ENCODE results near the gene NTRK2. TPM values are rescaled to one million over a fixed set of nuclear protein-coding genes. Genes with fewer than 3 reads are reported as not detected.

Gene NTRK2
- total RNA-seq, 1 donor from 2014 or later: 4.6 TPM

GRCh38 chr9:84945878-84946538 is 276.5 kb downstream of the NTRK2 start:
- Mint-ChIP-seq H3K4me1 (ENCODE audit: low read depth, unreplicated experiment) (peaks cover 10% of the 10 kb centered on the region), H3K27me3 (ENCODE audit: low read depth, unreplicated experiment) (peaks cover 29% of the 10 kb centered on the region), H3K27ac (ENCODE audit: unreplicated experiment) (no peak overlapping the region), H3K4me3 (ENCODE audit: unreplicated experiment) (no peak overlapping the region), H3K36me3 (ENCODE audit: low read depth, unreplicated experiment) (no peaks in the 10 kb centered on the region), H3K9me3 (ENCODE audit: unreplicated experiment) (peaks cover 6% of the 10 kb centered on the region)
- no peak for TF ChIP-seq CTCF (IDR thresholded peaks at IDR 0.05; ENCODE audit: insufficient read depth, low read depth, low read length)
- TF ChIP-seq EZH2 (IDR thresholded peaks at IDR 0.05; ENCODE audit: insufficient read depth, low read length): no peak
- no peak for FAIRE-seq
- Histone ChIP-seq H3K4me3 (ENCODE audit: insufficient read depth, low read depth, low read length) (no peak overlapping the region), H4K20me1 (ENCODE audit: insufficient read depth, low read length) (no peaks in the 10 kb centered on the region), H3K4me1 (ENCODE audit: insufficient read depth, low read length) (no peaks in the 10 kb centered on the region), H2AFZ (ENCODE audit: low read depth, low read length) (no peak overlapping the region), H3K36me3 (ENCODE audit: insufficient read depth, low read length) (no peaks in the 10 kb centered on the region), H3K9me3 (ENCODE audit: insufficient read depth, low read depth, low read length) (no peaks in the 10 kb centered on the region), H3K27ac (ENCODE audit: low read depth, low read length) (no peak overlapping the region), H3K9ac (ENCODE audit: low read length) (no peak overlapping the region), H3K4me2 (ENCODE audit: low read length) (no peak overlapping the region), H3K27me3 (ENCODE audit: insufficient read depth, low read length) (peaks cover under 1% of the 10 kb centered on the region), H3K79me2 (ENCODE audit: insufficient read depth, low read length) (no peaks in the 10 kb centered on the region)
- no peak for DNase-seq (ENCODE audit: low read depth)

GRCh38 chr9:84947412-84947972 is 278.0 kb downstream of the NTRK2 start:
- peaks cover 8% of the 10 kb centered on the region for H3K27me3 ChIP-seq (ENCODE audit: insufficient read depth, low read length)
- no peaks in the 10 kb centered on the region for H3K4me1 ChIP-seq (ENCODE audit: insufficient read depth, low read length)
- H2AFZ ChIP-seq (ENCODE audit: low read depth, low read length): no peak overlapping the region
- H3K36me3 ChIP-seq (ENCODE audit: insufficient read depth, low read length): no peaks in the 10 kb centered on the region
- H3K4me3 ChIP-seq (ENCODE audit: insufficient read depth, low read depth, low read length): no peak overlapping the region
- Mint-ChIP-seq H3K27me3 (ENCODE audit: low read depth, unreplicated experiment) (peaks cover 33% of the 10 kb centered on the region), H3K9me3 (ENCODE audit: unreplicated experiment) (peaks cover 4% of the 10 kb centered on the region), H3K4me3 (ENCODE audit: unreplicated experiment) (no peak overlapping the region), H3K4me1 (ENCODE audit: low read depth, unreplicated experiment) (peaks cover 14% of the 10 kb centered on the region), H3K36me3 (ENCODE audit: low read depth, unreplicated experiment) (no peaks in the 10 kb centered on the region), H3K27ac (ENCODE audit: unreplicated experiment) (no peak overlapping the region)
- no peak for DNase-seq (ENCODE audit: low read depth)
- no peak overlapping the region for H3K4me2 ChIP-seq (ENCODE audit: low read length)
- H3K9ac ChIP-seq (ENCODE audit: low read length): no peak overlapping the region
- H3K27ac ChIP-seq (ENCODE audit: low read depth, low read length): no peak overlapping the region
- H3K9me3 ChIP-seq (ENCODE audit: insufficient read depth, low read depth, low read length): no peaks in the 10 kb centered on the region
- no peaks in the 10 kb centered on the region for H4K20me1 ChIP-seq (ENCODE audit: insufficient read depth, low read length)
- no peak for TF ChIP-seq CTCF (IDR thresholded peaks at IDR 0.05; ENCODE audit: insufficient read depth, low read depth, low read length)
- no peak for TF ChIP-seq EZH2 (IDR thresholded peaks at IDR 0.05; ENCODE audit: insufficient read depth, low read length)
- FAIRE-seq: no peak
- H3K79me2 ChIP-seq (ENCODE audit: insufficient read depth, low read length): no peaks in the 10 kb centered on the region

DNA sequence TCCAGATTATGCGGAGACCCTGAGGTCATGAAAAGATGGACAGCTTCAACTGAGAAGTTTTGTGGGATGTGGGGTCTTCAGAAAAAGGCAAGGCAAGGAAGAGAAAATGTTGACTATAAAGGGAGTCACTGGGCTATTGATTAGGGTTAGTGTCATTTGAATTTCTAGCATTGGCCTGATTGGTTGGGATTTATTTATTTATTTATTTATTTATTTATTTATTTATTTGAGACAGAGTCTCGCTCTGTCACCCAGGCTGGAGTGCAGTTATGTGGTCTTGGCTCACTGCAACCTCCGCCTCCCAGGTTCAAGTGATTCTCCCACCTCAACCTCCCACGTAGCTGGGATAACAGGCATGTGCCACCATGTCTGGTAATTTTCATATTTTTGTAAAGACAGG is 279.7 kb downstream of the NTRK2 start:
- Histone ChIP-seq H3K36me3 (ENCODE audit: insufficient read depth, low read length) (no peaks in the 10 kb centered on the region), H3K27me3 (ENCODE audit: insufficient read depth, low read length) (peaks cover 8% of the 10 kb centered on the region), H3K9me3 (ENCODE audit: insufficient read depth, low read depth, low read length) (no peaks in the 10 kb centered on the region), H3K9ac (ENCODE audit: low read length) (no peak overlapping the region), H3K4me3 (ENCODE audit: insufficient read depth, low read depth, low read length) (no peak overlapping the region), H2AFZ (ENCODE audit: low read depth, low read length) (no peak overlapping the region), H3K4me1 (ENCODE audit: insufficient read depth, low read length) (no peaks in the 10 kb centered on the region), H3K4me2 (ENCODE audit: low read length) (no peak overlapping the region), H3K27ac (ENCODE audit: low read depth, low read length) (no peak overlapping the region), H3K79me2 (ENCODE audit: insufficient read depth, low read length) (no peaks in the 10 kb centered on the region), H4K20me1 (ENCODE audit: insufficient read depth, low read length) (no peaks in the 10 kb centered on the region)
- no peaks in the 10 kb centered on the region for H3K36me3 Mint-ChIP-seq (ENCODE audit: low read depth, unreplicated experiment)
- DNase-seq (ENCODE audit: low read depth) (no peak), FAIRE-seq (no peak)
- H3K27me3 Mint-ChIP-seq (ENCODE audit: low read depth, unreplicated experiment): peaks cover 33% of the 10 kb centered on the region
- H3K4me1 Mint-ChIP-seq (ENCODE audit: low read depth, unreplicated experiment): peaks cover 24% of the 10 kb centered on the region
- H3K9me3 Mint-ChIP-seq (ENCODE audit: unreplicated experiment): peaks cover 2% of the 10 kb centered on the region
- H3K27ac Mint-ChIP-seq (ENCODE audit: unreplicated experiment): no peak overlapping the region
- TF ChIP-seq CTCF (IDR thresholded peaks at IDR 0.05; ENCODE audit: insufficient read depth, low read depth, low read length) (no peak), EZH2 (IDR thresholded peaks at IDR 0.05; ENCODE audit: insufficient read depth, low read length) (no peak)
- no peak overlapping the region for H3K4me3 Mint-ChIP-seq (ENCODE audit: unreplicated experiment)
